ENCODE results near the gene NEDD4L.

Gene NEDD4L

DNA sequence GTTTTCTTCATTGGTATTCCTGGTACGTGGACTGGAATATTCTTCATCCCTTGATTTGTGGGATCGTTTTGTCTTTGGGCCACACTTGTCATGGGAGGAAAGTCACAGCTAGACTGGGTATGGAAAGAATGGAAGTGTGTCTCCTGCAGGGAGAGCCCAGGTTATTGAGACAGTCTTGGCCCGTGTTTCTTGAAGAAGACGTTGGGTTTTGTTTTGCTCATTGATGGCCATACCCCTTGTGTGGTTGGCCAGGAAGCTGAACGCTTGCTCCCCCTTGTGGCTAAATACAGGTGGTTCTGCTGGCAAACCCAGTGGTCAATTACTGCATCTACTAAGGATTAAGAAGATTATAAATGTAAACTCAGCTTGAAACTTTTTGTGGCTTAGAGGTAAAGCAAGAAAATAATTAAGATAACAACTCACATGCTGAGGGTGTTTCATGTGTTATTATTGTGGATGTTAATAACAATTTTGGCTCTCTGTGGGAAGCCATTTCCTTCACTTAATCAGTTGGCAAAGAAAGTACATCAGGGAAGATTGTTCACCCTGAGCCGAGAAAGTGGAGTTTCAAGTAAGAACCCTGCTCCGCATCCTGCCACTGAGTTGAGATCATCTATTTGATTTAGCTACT lies 91.8 kb downstream of the NEDD4L start:
- Histone ChIP-seq H3K4me2 (ENCODE audit: insufficient read depth, low read length, poor library complexity, severe bottlenecking) (no peak overlapping the region), H2BK12ac (ENCODE audit: low read length) (no peak overlapping the region), H2BK15ac (ENCODE audit: low read length) (no peak overlapping the region), H2AK5ac (ENCODE audit: low read depth, low read length) (no peak overlapping the region), H3K79me1 (ENCODE audit: low read depth, low read length) (no peaks in the 10 kb centered on the region), H4K8ac (ENCODE audit: low read depth, low read length) (no peak overlapping the region), H3K23ac (ENCODE audit: low read depth, low read length, poor library complexity) (no peak overlapping the region), H3K14ac (ENCODE audit: low read length) (no peak overlapping the region), H2AFZ (ENCODE audit: low read length) (peak overlapping the region; percentile 6), H3K9ac (ENCODE audit: low read depth, low read length, poor library complexity) (no peak overlapping the region), H3K27me3 (ENCODE audit: control insufficient read depth in 3 of 3, insufficient read depth in 3 of 3, low read depth in 1 of 3, low read length in 3 of 3) (no peaks in the 10 kb centered on the region), H3K4ac (ENCODE audit: low read length) (no peak overlapping the region), H2BK5ac (ENCODE audit: low read length) (no peak overlapping the region), H3K27ac (replicated peaks; ENCODE audit: low read length) (no peak overlapping the region), H3K9me3 (replicated peaks in 1 of 2; ENCODE audit: control insufficient read depth in 2 of 2, insufficient read depth in 1 of 2, low read depth in 1 of 2, low read length in 2 of 2) (no peaks in the 10 kb centered on the region), H3K36me3 (replicated peaks in 1 of 2; ENCODE audit: control insufficient read depth in 2 of 2, insufficient read depth in 2 of 2, low read length in 2 of 2) (no peaks in the 10 kb centered on the region), H3K4me3 (ENCODE audit: low read length in 2 of 2) (no peak overlapping the region), H3K18ac (ENCODE audit: low read length) (no peak overlapping the region), H3K4me1 (ENCODE audit: control insufficient read depth in 2 of 2, insufficient read depth in 1 of 2, low read depth in 1 of 2, low read length in 2 of 2) (peaks cover 8 to 13% of the 10 kb centered on the region in 2 donors), H4K91ac (ENCODE audit: low read depth, low read length, poor library complexity) (no peak overlapping the region), H2BK120ac (ENCODE audit: low read depth, low read length) (no peak overlapping the region)
- no CpG with 5 or more reads among the region's 7 CpGs for WGBS, 2 donors (ENCODE audit: extremely low coverage in 2 of 2, insufficient read length in 2 of 2, insufficient replicate concordance in 1 of 2)
- DNase-seq (ENCODE audit: low spot score): peak; percentile 49

DNA sequence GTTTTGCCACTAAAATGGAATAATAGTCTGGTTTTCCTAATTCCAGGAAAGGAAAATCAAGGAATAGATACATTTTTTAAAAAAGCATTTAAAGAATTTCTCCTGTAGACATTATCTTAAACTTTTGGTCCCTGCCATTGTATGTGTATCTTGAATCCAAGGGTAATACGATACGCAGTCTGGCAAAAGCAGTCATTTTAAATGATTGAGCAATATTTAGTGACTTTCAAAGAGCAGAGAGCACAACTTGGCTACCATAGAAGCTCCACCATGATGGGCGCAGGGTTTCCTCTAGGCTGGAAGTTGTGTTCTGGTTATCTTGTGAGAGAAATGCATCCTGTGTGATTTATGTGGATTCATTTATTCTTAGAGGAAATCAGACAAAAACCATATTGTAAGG lies 92.9 kb downstream of the NEDD4L start:
- no peak overlapping the region for H2BK120ac ChIP-seq (ENCODE audit: low read depth, low read length)
- no peak overlapping the region for H3K14ac ChIP-seq (ENCODE audit: low read length)
- H3K4me1 ChIP-seq (ENCODE audit: control insufficient read depth in 2 of 2, insufficient read depth in 1 of 2, low read depth in 1 of 2, low read length in 2 of 2): peaks cover 11 to 15% of the 10 kb centered on the region in 2 donors
- H2AFZ ChIP-seq (ENCODE audit: low read length): no peak overlapping the region
- no peak overlapping the region for H2AK5ac ChIP-seq (ENCODE audit: low read depth, low read length)
- no peak overlapping the region for H4K8ac ChIP-seq (ENCODE audit: low read depth, low read length)
- no peak for DNase-seq (ENCODE audit: low spot score)
- no CpG with 5 or more reads among the region's 3 CpGs for WGBS, 2 donors (ENCODE audit: extremely low coverage in 2 of 2, insufficient read length in 2 of 2, insufficient replicate concordance in 1 of 2)
- no peak overlapping the region for H3K27ac ChIP-seq (replicated peaks; ENCODE audit: low read length)
- H3K9ac ChIP-seq (ENCODE audit: low read depth, low read length, poor library complexity): no peak overlapping the region
- H3K4me3 ChIP-seq (ENCODE audit: low read length in 2 of 2): no peak overlapping the region
- no peak overlapping the region for H2BK15ac ChIP-seq (ENCODE audit: low read length)
- no peaks in the 10 kb centered on the region for H3K27me3 ChIP-seq (ENCODE audit: control insufficient read depth in 3 of 3, insufficient read depth in 3 of 3, low read depth in 1 of 3, low read length in 3 of 3)
- H4K91ac ChIP-seq (ENCODE audit: low read depth, low read length, poor library complexity): no peak overlapping the region
- no peak overlapping the region for H3K4me2 ChIP-seq (ENCODE audit: insufficient read depth, low read length, poor library complexity, severe bottlenecking)
- H2BK12ac ChIP-seq (ENCODE audit: low read length): no peak overlapping the region
- H3K18ac ChIP-seq (ENCODE audit: low read length): no peak overlapping the region
- H3K23ac ChIP-seq (ENCODE audit: low read depth, low read length, poor library complexity): no peak overlapping the region
- no peaks in the 10 kb centered on the region for H3K36me3 ChIP-seq (replicated peaks in 1 of 2; ENCODE audit: control insufficient read depth in 2 of 2, insufficient read depth in 2 of 2, low read length in 2 of 2)
- H3K9me3 ChIP-seq (replicated peaks in 1 of 2; ENCODE audit: control insufficient read depth in 2 of 2, insufficient read depth in 1 of 2, low read depth in 1 of 2, low read length in 2 of 2): no peaks in the 10 kb centered on the region
- H3K4ac ChIP-seq (ENCODE audit: low read length): no peak overlapping the region
- H2BK5ac ChIP-seq (ENCODE audit: low read length): no peak overlapping the region
- H3K79me1 ChIP-seq (ENCODE audit: low read depth, low read length): no peaks in the 10 kb centered on the region

DNA sequence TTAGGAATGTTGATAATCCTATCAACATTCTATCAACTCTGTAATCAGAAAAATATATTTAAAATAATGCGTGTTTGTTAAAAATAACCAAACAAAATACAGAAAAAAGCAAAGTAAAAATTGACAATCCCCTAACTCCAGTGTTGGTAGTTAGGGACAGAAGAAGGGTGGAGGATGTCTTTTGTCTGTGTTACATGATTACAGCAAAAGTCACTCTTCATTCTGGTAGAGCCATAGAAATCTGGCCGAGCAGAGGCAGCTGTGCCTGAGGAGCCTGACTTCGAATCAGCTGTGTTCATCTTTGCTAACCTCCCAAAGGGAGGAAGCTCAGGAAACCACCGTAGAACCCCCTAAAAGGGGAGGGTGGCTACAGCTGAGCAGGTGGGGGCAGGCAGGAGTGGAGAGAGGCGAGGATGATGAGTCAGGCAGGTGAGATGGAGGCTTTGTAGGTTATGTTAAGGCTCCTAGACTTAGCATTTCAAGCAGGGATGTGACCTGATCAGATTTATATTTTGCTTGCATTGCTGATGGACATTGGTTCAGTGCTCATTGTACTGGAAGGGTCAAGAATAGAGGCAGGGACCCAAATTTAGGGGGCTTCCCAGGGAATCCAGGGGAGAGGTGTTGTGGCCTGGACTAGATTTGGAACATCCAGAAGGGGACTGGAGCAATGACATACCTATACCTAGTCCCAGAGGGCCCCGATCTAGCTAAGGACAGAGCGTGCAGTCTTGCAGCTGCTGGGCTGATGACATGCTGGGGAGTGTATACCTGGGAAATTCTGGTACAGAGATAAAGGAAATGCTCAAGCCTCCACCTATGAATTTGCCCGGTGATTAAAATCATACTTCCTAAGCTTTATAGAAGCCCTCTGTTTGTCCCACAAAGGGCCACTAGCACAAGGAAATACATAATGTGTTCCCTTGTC lies 95.7 kb downstream of the NEDD4L start:
- Histone ChIP-seq H3K9ac (ENCODE audit: low read depth, low read length, poor library complexity) (no peak overlapping the region), H4K91ac (ENCODE audit: low read depth, low read length, poor library complexity) (no peak overlapping the region), H3K4me1 (ENCODE audit: control insufficient read depth in 2 of 2, insufficient read depth in 1 of 2, low read depth in 1 of 2, low read length in 2 of 2) (peaks cover 11 to 15% of the 10 kb centered on the region in 2 donors), H3K27ac (replicated peaks; ENCODE audit: low read length) (peak overlapping the region; percentile 28), H3K4me2 (ENCODE audit: insufficient read depth, low read length, poor library complexity, severe bottlenecking) (no peak overlapping the region), H3K79me1 (ENCODE audit: low read depth, low read length) (no peaks in the 10 kb centered on the region), H3K14ac (ENCODE audit: low read length) (no peak overlapping the region), H3K27me3 (ENCODE audit: control insufficient read depth in 3 of 3, insufficient read depth in 3 of 3, low read depth in 1 of 3, low read length in 3 of 3) (no peaks in the 10 kb centered on the region), H2BK12ac (ENCODE audit: low read length) (no peak overlapping the region), H3K4ac (ENCODE audit: low read length) (no peak overlapping the region), H3K4me3 (ENCODE audit: low read length in 2 of 2) (no peak overlapping the region), H4K8ac (ENCODE audit: low read depth, low read length) (no peak overlapping the region), H3K9me3 (replicated peaks in 1 of 2; ENCODE audit: control insufficient read depth in 2 of 2, insufficient read depth in 1 of 2, low read depth in 1 of 2, low read length in 2 of 2) (peaks cover 0 to 7% of the 10 kb centered on the region in 2 donors), H3K36me3 (replicated peaks in 1 of 2; ENCODE audit: control insufficient read depth in 2 of 2, insufficient read depth in 2 of 2, low read length in 2 of 2) (no peaks in the 10 kb centered on the region), H2AK5ac (ENCODE audit: low read depth, low read length) (no peak overlapping the region), H2BK5ac (ENCODE audit: low read length) (no peak overlapping the region), H3K23ac (ENCODE audit: low read depth, low read length, poor library complexity) (no peak overlapping the region), H3K18ac (ENCODE audit: low read length) (no peak overlapping the region), H2BK15ac (ENCODE audit: low read length) (no peak overlapping the region), H2BK120ac (ENCODE audit: low read depth, low read length) (no peak overlapping the region), H2AFZ (ENCODE audit: low read length) (no peak overlapping the region)
- DNase-seq (ENCODE audit: low spot score): no peak
- no CpG with 5 or more reads among the region's 8 CpGs for WGBS, 2 donors (ENCODE audit: extremely low coverage in 2 of 2, insufficient read length in 2 of 2, insufficient replicate concordance in 1 of 2)

Data from neuronal stem cell (in vitro differentiated cells).